Prostate gland (tissue), 2 donors: ENCODE results near the gene RPL18A. TPM values are rescaled to one million over a fixed set of nuclear protein-coding genes. Genes with fewer than 3 reads are reported as not detected.

Experiments
- DNase-seq: peaks from one replicate; pipeline ENCODE4 v3.0.0-alpha.2; 2019; ENCODE audit warnings: low spot score
- H3K27ac ChIP-seq, 2 donors: fragments of 200-600 bp; sonication (generic); 2 replicates each; pipeline ENCODE4 v1.5.1; 2017 to 2019
- H3K27me3 ChIP-seq: fragments of 200-600 bp; sonication (generic); replicated peaks from 2 replicates; pipeline ENCODE4 v1.5.1; 2019; ENCODE audit not compliant: insufficient read depth
- H3K36me3 ChIP-seq, 2 donors: fragments of 200-600 bp; sonication (generic); 1 replicate in 1 of 2; 2 replicates in 1 of 2; pipeline versions ENCODE4 v1.5.1 to v1.8.1; 2017 to 2019
- H3K4me1 ChIP-seq: fragments of 200-600 bp; sonication (generic); replicated peaks from 2 replicates; pipeline ENCODE4 v1.5.1; 2019
- H3K4me3 ChIP-seq, 2 donors: fragments of 200-600 bp; sonication (generic); 2 replicates each; pipeline ENCODE4 v1.5.1; 2017 to 2019
- H3K9me3 ChIP-seq: fragments of 200-600 bp; sonication (generic); 2 replicates; pipeline ENCODE4 v1.5.1; 2017
- CTCF ChIP-seq, 4 experiments: fragments of 200-600 bp in 2 of 4; fragments of 450-650 bp in 2 of 4; sonication (generic) in 2 of 4; IDR thresholded peaks; 1 replicate in 3 of 4; 2 replicates in 1 of 4; pipeline ENCODE4 v1.5.1; 2016 to 2019; ENCODE audit warnings: antibody characterized with exemption in 4 of 4, mild to moderate bottlenecking in 2 of 4, moderate library complexity in 2 of 4
- POLR2A ChIP-seq: fragments of 450-650 bp; IDR thresholded peaks from one replicate; pipeline ENCODE4 v1.6.1; 2016; ENCODE audit warnings: antibody characterized with exemption, mild to moderate bottlenecking
- POLR2AphosphoS5 ChIP-seq: sonication (generic); formaldehyde crosslinking; IDR thresholded peaks from one replicate; pipeline ENCODE4 v1.6.1; 2017; ENCODE audit warnings: antibody characterized with exemption
- WGBS: methylation state at CpG from one replicate; pipeline ENCODE4 v1.1.5; 2018; 5-methylcytosine and 5-hydroxymethylcytosine counted together
- intact Hi-C: fragments of 100-400 bp; cut with DNase I; formaldehyde crosslinking; loops from one replicate; pipeline ENCODE4 v1.14.2; 2022
- total RNA-seq, 2 donors: library from RNA; depleted of rRNA; stranded (reverse); fragments of >200 nt; gene quantifications; one replicate each; pipeline ENCODE4 v1.1.0, GENCODE V29; 2016

Gene RPL18A
- total RNA-seq, 2 donors from 2014 or later, result 1,351 to 1,892 TPM

GRCh38 chr19:17843292-17843827, 16.4 kb upstream of the RPL18A start:
- no peak for DNase-seq
- no peak overlapping the region for H3K27ac ChIP-seq
- WGBS, result 84% methylated on average over 9 of the region's 9 CpGs
- H3K4me3 ChIP-seq, result no peak overlapping the region
- no peaks in the 10 kb centered on the region for H3K36me3 ChIP-seq
- no peak for TF ChIP-seq POLR2AphosphoS5
- TF ChIP-seq POLR2A, result no peak
- no peak for TF ChIP-seq CTCF (IDR thresholded peaks at IDR 0.05)
- intact Hi-C loops, result no loop called here
- H3K4me1 ChIP-seq, result peaks cover 3% of the 10 kb centered on the region
- no peaks in the 10 kb centered on the region for H3K27me3 ChIP-seq
- H3K9me3 ChIP-seq, result no peaks in the 10 kb centered on the region

GRCh38 chr19:17843908-17844490, 15.7 kb upstream of the RPL18A start:
- Histone ChIP-seq H3K4me3 (no peak overlapping the region), H3K4me1 (peaks cover 3% of the 10 kb centered on the region), H3K27ac (no peak overlapping the region), H3K27me3 (no peaks in the 10 kb centered on the region), H3K36me3 (no peaks in the 10 kb centered on the region), H3K9me3 (no peaks in the 10 kb centered on the region)
- 82% methylated on average over 14 of the region's 14 CpGs for whole genome bisulfite sequencing
- intact Hi-C loops, result no loop called here
- no peak for TF ChIP-seq POLR2AphosphoS5
- TF ChIP-seq POLR2A, result no peak
- TF ChIP-seq CTCF (IDR thresholded peaks at IDR 0.05), result no peak
- no peak for DNase-seq

- intact Hi-C loops, result no loop called here
- Histone ChIP-seq H3K4me1 (peaks cover 3% of the 10 kb centered on the region), H3K27ac (no peak overlapping the region), H3K27me3 (no peaks in the 10 kb centered on the region), H3K4me3 (no peak overlapping the region), H3K9me3 (no peaks in the 10 kb centered on the region), H3K36me3 (no peaks in the 10 kb centered on the region)
- no peak for DNase-seq
- TF ChIP-seq POLR2AphosphoS5, result no peak
- no peak for TF ChIP-seq CTCF (IDR thresholded peaks at IDR 0.05)
- TF ChIP-seq POLR2A, result no peak
- 82% methylated on average over 8 of the region's 8 CpGs for WGBS
Measured at GRCh38 chr19:17846146-17846545, 13.6 kb upstream of the RPL18A start.

- 13% methylated on average over 37 of the region's 40 CpGs for WGBS
- Histone ChIP-seq H3K4me1 (no peaks in the 10 kb centered on the region), H3K4me3 (peak within 1 kb of the TSS; percentile 18 to 20), H3K36me3 (no peaks in the 10 kb centered on the region), H3K27ac (peak within 1 kb of the TSS; percentile 51 to 58), H3K9me3 (no peaks in the 10 kb centered on the region), H3K27me3 (no peaks in the 10 kb centered on the region)
- no peak for DNase-seq
- TF ChIP-seq POLR2A (no peak), CTCF (IDR thresholded peaks at IDR 0.05) (no peak), POLR2AphosphoS5 (no peak)
- intact Hi-C loops, result no loop called here
Measured at GRCh38 chr19:17847538-17848366, 12.0 kb upstream of the RPL18A start, which contains the start of gene JAK3. Gene JAK3, minus strand, starts transcription at chr19:17847982. Its CDS starts 3,565 bp downstream, at chr19:17844417.
